GM21381 (cell line): Measurements from ENCODE around the gene DHX38.

Experiments used
- ATAC-seq: cut with Tn5 transposase; IDR thresholded peaks from one replicate; pipeline ENCODE4 v1.9.1; 2021; ENCODE audit warnings: mild to moderate bottlenecking, moderate library complexity; ENCODE audit not compliant: unreplicated experiment

The DHX38 gene

GRCh38 chr16:72083778-72084404, 9.8 kb upstream of the DHX38 start:
- ATAC-seq, result no peak

- no peak for ATAC-seq
Observed at GRCh38 chr16:72084445-72084844, 9.2 kb upstream of the DHX38 start.

GRCh38 chr16:72085002-72085401, 8.6 kb upstream of the DHX38 start:
- ATAC-seq, result no peak

- no peak for ATAC-seq
Observed at GRCh38 chr16:72091217-72091616, 2.4 kb upstream of the DHX38 start.

GRCh38 chr16:72092832-72093447, 707 bp upstream of the DHX38 start:
- ATAC-seq, result no peak

GRCh38 chr16:72094266-72094610, 591 bp downstream of the DHX38 start:
- ATAC-seq, result no peak

GRCh38 chr16:72098936-72099335, 5.3 kb downstream of the DHX38 start:
- ATAC-seq, result no peak

- peak; percentile 81 for ATAC-seq
Observed at GRCh38 chr16:72099377-72099818, 5.8 kb downstream of the DHX38 start.

GRCh38 chr16:72101195-72101594, 7.5 kb downstream of the DHX38 start:
- no peak for ATAC-seq

GRCh38 chr16:72104905-72105304, 11.3 kb downstream of the DHX38 start:
- no peak for ATAC-seq

GRCh38 chr16:72105978-72106377, 12.3 kb downstream of the DHX38 start:
- ATAC-seq, result no peak

- ATAC-seq, result no peak
Observed at GRCh38 chr16:72107371-72107770, 13.7 kb downstream of the DHX38 start.

GRCh38 chr16:72108353-72109102, 14.9 kb downstream of the DHX38 start:
- ATAC-seq, result no peak

- no peak for ATAC-seq
Observed at GRCh38 chr16:72109300-72109699, 15.7 kb downstream of the DHX38 start.

- no peak for ATAC-seq
Observed at GRCh38 chr16:72109966-72110530, 16.4 kb downstream of the DHX38 start.

GRCh38 chr16:72110662-72111615, 17.3 kb downstream of the DHX38 start:
- ATAC-seq, result no peak

- no peak for ATAC-seq
Observed at GRCh38 chr16:72111657-72112451, 18.2 kb downstream of the DHX38 start.

GRCh38 chr16:72112452-72112792, 18.8 kb downstream of the DHX38 start:
- no peak for ATAC-seq

GRCh38 chr16:72112906-72113615, 19.4 kb downstream of the DHX38 start:
- no peak for ATAC-seq

GRCh38 chr16:72113616-72113945, 19.9 kb downstream of the DHX38 start:
- no peak for ATAC-seq
